HEK293T (cell line): ENCODE data around the gene SYMPK.
"Not testable (repeated sequence)": the region's sequence is repeated elsewhere in the genome, so short reads cannot be mapped to it uniquely, and the experiment has no call there.

ENCODE experiments used
- CTCF ChIA-PET: fragments of 350-600 bp; formaldehyde crosslinking; extraction: SDS; loops from one replicate; lab custom pipeline; 2021; ENCODE audit warnings: antibody characterized with exemption, inconsistent platforms; lab: Yijun Ruan, JAX
- POLR2A ChIA-PET: fragments of 350-600 bp; formaldehyde crosslinking; extraction: SDS; loops from one replicate; lab custom pipeline; 2020; ENCODE audit warnings: antibody characterized with exemption, inconsistent platforms; lab: Yijun Ruan, JAX
- DNase-seq: peaks from one replicate; pipeline ENCODE4 v3.0.0; 2012; ENCODE audit warnings: mixed read lengths; ENCODE audit errors: extremely low spot score
- ARNT ChIP-seq: fragments of 450-650 bp; IDR thresholded peaks from 2 replicates; pipeline ENCODE4 v1.6.1; 2017; ENCODE audit warnings: mild to moderate bottlenecking
- BHLHE40 ChIP-seq: fragments of 450-650 bp; IDR thresholded peaks from 2 replicates; pipeline ENCODE4 v1.6.1; 2016; ENCODE audit warnings: mild to moderate bottlenecking, moderate library complexity, borderline replicate concordance
- CTBP1 ChIP-seq: fragments of 450-650 bp; IDR thresholded peaks from 2 replicates; pipeline ENCODE4 v1.6.1; 2016; ENCODE audit warnings: borderline replicate concordance
- ELF4 ChIP-seq: fragments of 450-650 bp; IDR thresholded peaks from 2 replicates; pipeline ENCODE4 v1.6.1; 2017; ENCODE audit warnings: antibody characterized with exemption
- FOXA1 ChIP-seq: fragments of 450-650 bp; IDR thresholded peaks from 2 replicates; pipeline ENCODE4 v1.6.1; 2016; ENCODE audit warnings: mild to moderate bottlenecking
- FOXK2 ChIP-seq: fragments of 450-650 bp; IDR thresholded peaks from 2 replicates; pipeline ENCODE4 v1.6.1; 2016; ENCODE audit warnings: mild to moderate bottlenecking
- FOXM1 ChIP-seq: fragments of 450-650 bp; IDR thresholded peaks from 2 replicates; pipeline ENCODE4 v1.6.1; 2017; ENCODE audit warnings: mild to moderate bottlenecking, borderline replicate concordance
- HDGF ChIP-seq: fragments of 450-650 bp; IDR thresholded peaks from 2 replicates; pipeline ENCODE4 v1.6.1; 2017; ENCODE audit warnings: antibody characterized with exemption, borderline replicate concordance
- L3MBTL2 ChIP-seq: fragments of 450-650 bp; conservative IDR thresholded peaks from 2 replicates; pipeline ENCODE4 v1.6.1; 2016; ENCODE audit warnings: mild to moderate bottlenecking
- LEF1 ChIP-seq: fragments of 450-650 bp; IDR thresholded peaks from 2 replicates; pipeline ENCODE4 v1.6.1; 2017; ENCODE audit warnings: mild to moderate bottlenecking, borderline replicate concordance
- NFRKB ChIP-seq: fragments of 450-650 bp; IDR thresholded peaks from 2 replicates; pipeline ENCODE4 v1.6.1; 2016; ENCODE audit warnings: mild to moderate bottlenecking, moderate library complexity
- PKNOX1 ChIP-seq: fragments of 450-650 bp; IDR thresholded peaks from 2 replicates; pipeline ENCODE4 v1.6.1; 2016
- SP1 ChIP-seq: fragments of 450-650 bp; IDR thresholded peaks from 2 replicates; pipeline ENCODE4 v1.6.1; 2017
- SUZ12 ChIP-seq: fragments of 450-650 bp; IDR thresholded peaks from 2 replicates; pipeline ENCODE4 v1.6.1; 2016; ENCODE audit warnings: mild to moderate bottlenecking
- TARDBP ChIP-seq: fragments of 450-650 bp; IDR thresholded peaks from 2 replicates; pipeline ENCODE4 v1.6.1; 2016
- ZNF384 ChIP-seq: fragments of 450-650 bp; IDR thresholded peaks from 2 replicates; pipeline ENCODE4 v1.6.1; 2016

SYMPK gene

GRCh38 chr19:45876161-45876410 lies 13.1 kb upstream of the SYMPK start:
- TF ChIP-seq PKNOX1 (no peak), SP1 (no peak)
- CTCF ChIA-PET, result no interaction called here
- POLR2A ChIA-PET, result no interaction called here
- DNase-seq, result no peak

GRCh38 chr19:45874620-45874966 lies 11.6 kb upstream of the SYMPK start:
- TF ChIP-seq LEF1 (no peak), FOXA1 (no peak), HDGF (no peak), TARDBP (no peak), ELF4 (no peak), SUZ12 (no peak), NFRKB (no peak), CTBP1 (no peak)
- CTCF ChIA-PET, result no interaction called here

GRCh38 chr19:45873219-45873772 lies 10.3 kb upstream of the SYMPK start:
- DNase-seq, result no peak
- TF ChIP-seq BHLHE40 (no peak), L3MBTL2 (no peak), HDGF (no peak), NFRKB (no peak), FOXM1 (no peak), CTBP1 (no peak), SUZ12 (no peak), FOXK2 (no peak), SP1 (no peak), TARDBP (no peak), LEF1 (no peak), ARNT (no peak), ELF4 (no peak)
- POLR2A ChIA-PET, result interaction anchor here (1.5 kb wide), 1 partner anchor 10 kb away, joined by 10 read pairs; the partner anchor contains the start of genes FOXA3 and SYMPK
- CTCF ChIA-PET, result interaction anchor here (0.6 kb wide), 1 partner anchor 205 kb away, joined by 3 read pairs; no protein-coding TSS in a partner anchor

More at GRCh38 chr19:45874620-45874966, 11.6 kb upstream of the SYMPK start:
- POLR2A ChIA-PET, result no interaction called here
- no peak for DNase-seq

- TF ChIP-seq HDGF (no peak), PKNOX1 (no peak)
- ChIA-PET CTCF (interaction anchor here (0.6 kb wide), 1 partner anchor 206 kb away, joined by 3 read pairs; no protein-coding TSS in a partner anchor), POLR2A (interaction anchor here (1.5 kb wide), 1 partner anchor 9 kb away, joined by 10 read pairs; the partner anchor contains the start of genes FOXA3 and SYMPK)
- DNase-seq, result no peak
Observed at GRCh38 chr19:45872095-45872919, 9.4 kb upstream of the SYMPK start.

GRCh38 chr19:45870798-45871197 lies 7.9 kb upstream of the SYMPK start:
- ChIA-PET CTCF (no interaction called here), POLR2A (interaction anchor here (1.0 kb wide), 1 partner anchor 33 kb away, joined by 3 read pairs; no protein-coding TSS in a partner anchor)
- TF ChIP-seq HDGF (no peak), CTBP1 (no peak)
- DNase-seq, result no peak

GRCh38 chr19:45867241-45867640 lies 4.3 kb upstream of the SYMPK start:
- CTCF ChIA-PET, POLR2A ChIA-PET, DNase-seq: not testable (repeated sequence)

GRCh38 chr19:45866400-45867176 lies 3.6 kb upstream of the SYMPK start:
- DNase-seq, result no peak
- TF ChIP-seq ARNT (no peak), ELF4 (no peak), LEF1 (no peak), PKNOX1 (no peak), SUZ12 (no peak), ZNF384 (no peak), CTBP1 (no peak), HDGF (no peak), FOXK2 (no peak), TARDBP (no peak), FOXM1 (no peak), SP1 (no peak), FOXA1 (no peak), NFRKB (no peak), L3MBTL2 (no peak), BHLHE40 (no peak)
- POLR2A ChIA-PET, result no interaction called here
- CTCF ChIA-PET, result no interaction called here
